ENCODE data around the gene CCNA2.

GRCh38 chr4:121801715-121802075 is 22.0 kb downstream of the CCNA2 start:
- no peak for TF ChIP-seq CTCF (IDR thresholded peaks at IDR 0.05; ENCODE audit: low read length)
- TF ChIP-seq EZH2 (IDR thresholded peaks at IDR 0.05; ENCODE audit: borderline replicate concordance, low read length) = no peak
